Vagina (tissue), 2 donors: ENCODE data around the gene RAPGEFL1. TPM values are rescaled to one million over a fixed set of nuclear protein-coding genes. Genes with fewer than 3 reads are reported as not detected.
"Not testable (repeated sequence)": the region's sequence is repeated elsewhere in the genome, so short reads cannot be mapped to it uniquely, and the experiment has no call there.

Source experiments
- DNase-seq, 2 donors: peaks; one replicate each; pipeline ENCODE4 v3.0.0-alpha.2; 2017; ENCODE audit errors: extremely low spot score in 2 of 2
- H3K27ac ChIP-seq: fragments of 200-600 bp; sonication (generic); one replicate; pipeline ENCODE4 v1.5.1; 2019
- H3K27me3 ChIP-seq: fragments of 200-600 bp; sonication (generic); one replicate; pipeline ENCODE4 v1.5.1; 2019
- H3K36me3 ChIP-seq, 2 donors: fragments of 200-600 bp; sonication (generic); one replicate each; pipeline ENCODE4 v1.5.1; 2017 to 2019
- H3K4me1 ChIP-seq: fragments of 200-600 bp; sonication (generic); one replicate; pipeline ENCODE4 v1.5.1; 2019
- H3K4me3 ChIP-seq, 2 donors: fragments of 200-600 bp; sonication (generic); 1 replicate in 1 of 2; 2 replicates in 1 of 2; pipeline ENCODE4 v1.5.1; 2016 to 2019
- H3K9me3 ChIP-seq: fragments of 200-600 bp; sonication (generic); one replicate; pipeline ENCODE4 v1.5.1; 2019
- POLR2A ChIP-seq, 2 donors: fragments of 450-650 bp; IDR thresholded peaks; one replicate each; pipeline ENCODE4 v1.6.1; 2017; ENCODE audit warnings: antibody characterized with exemption in 2 of 2, mild to moderate bottlenecking in 2 of 2, moderate library complexity in 2 of 2
- POLR2AphosphoS5 ChIP-seq, 2 donors: sonication (generic); formaldehyde crosslinking; IDR thresholded peaks; one replicate each; pipeline ENCODE4 v1.9.0; 2017; ENCODE audit warnings: antibody characterized with exemption in 2 of 2, mild to moderate bottlenecking in 2 of 2, low read depth in 1 of 2; ENCODE audit not compliant: insufficient read depth in 1 of 2
- intact Hi-C: fragments of 100-400 bp; cut with DNase I; formaldehyde crosslinking; loops from one replicate; pipeline ENCODE4 v1.15.1; 2023
- total RNA-seq: library from RNA; depleted of rRNA; stranded (reverse); fragments of >200 nt; gene quantifications from one replicate; pipeline ENCODE4 v1.2.3, GENCODE V29; 2016
- TF ChIP-seq, protein P1 (sequence below), 3 experiments: fragments of 450-650 bp in 2 of 3; fragments of 200-600 bp in 1 of 3; sonication (generic) in 1 of 3; IDR thresholded peaks; one replicate each; pipeline ENCODE4 v1.5.1; 2017 to 2019; ENCODE audit warnings: antibody characterized with exemption in 3 of 3, mild to moderate bottlenecking in 2 of 3, moderate library complexity in 2 of 3

RAPGEFL1 gene
- total RNA-seq, 1 donor from 2014 or later = 144 TPM

DNA sequence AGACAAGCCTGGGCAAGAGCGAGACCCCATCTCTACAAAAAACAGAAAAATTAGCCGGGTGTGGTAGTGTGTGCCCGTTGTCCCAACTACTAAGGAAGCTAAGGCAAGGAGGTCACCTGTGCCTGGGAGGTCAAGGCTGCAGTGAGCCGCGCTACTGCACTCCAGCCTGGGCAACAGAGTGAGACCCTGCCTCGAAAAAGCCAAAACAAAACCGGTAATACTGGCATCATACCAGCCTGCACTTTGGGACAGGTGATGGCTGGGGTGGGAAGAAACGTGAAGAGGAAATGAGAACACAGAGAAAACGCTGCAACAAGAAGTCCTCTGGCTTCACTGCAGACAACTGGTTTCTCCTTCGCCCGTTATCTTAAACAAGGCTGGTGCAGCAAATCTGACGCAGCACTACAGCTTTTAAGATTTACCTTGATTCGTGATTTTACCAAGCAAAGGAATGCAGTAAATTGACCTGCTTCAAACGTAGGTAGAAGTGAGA is 37.7 kb upstream of the RAPGEFL1 start:
- TF ChIP-seq POLR2AphosphoS5 (IDR thresholded peaks at IDR 0.05; ENCODE audit: insufficient read depth in 1 of 2, low read depth in 1 of 2) = no peak
- TF ChIP-seq, protein P1, sequence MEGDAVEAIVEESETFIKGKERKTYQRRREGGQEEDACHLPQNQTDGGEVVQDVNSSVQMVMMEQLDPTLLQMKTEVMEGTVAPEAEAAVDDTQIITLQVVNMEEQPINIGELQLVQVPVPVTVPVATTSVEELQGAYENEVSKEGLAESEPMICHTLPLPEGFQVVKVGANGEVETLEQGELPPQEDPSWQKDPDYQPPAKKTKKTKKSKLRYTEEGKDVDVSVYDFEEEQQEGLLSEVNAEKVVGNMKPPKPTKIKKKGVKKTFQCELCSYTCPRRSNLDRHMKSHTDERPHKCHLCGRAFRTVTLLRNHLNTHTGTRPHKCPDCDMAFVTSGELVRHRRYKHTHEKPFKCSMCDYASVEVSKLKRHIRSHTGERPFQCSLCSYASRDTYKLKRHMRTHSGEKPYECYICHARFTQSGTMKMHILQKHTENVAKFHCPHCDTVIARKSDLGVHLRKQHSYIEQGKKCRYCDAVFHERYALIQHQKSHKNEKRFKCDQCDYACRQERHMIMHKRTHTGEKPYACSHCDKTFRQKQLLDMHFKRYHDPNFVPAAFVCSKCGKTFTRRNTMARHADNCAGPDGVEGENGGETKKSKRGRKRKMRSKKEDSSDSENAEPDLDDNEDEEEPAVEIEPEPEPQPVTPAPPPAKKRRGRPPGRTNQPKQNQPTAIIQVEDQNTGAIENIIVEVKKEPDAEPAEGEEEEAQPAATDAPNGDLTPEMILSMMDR (IDR thresholded peaks at IDR 0.05) = no peak
- no peak for TF ChIP-seq POLR2A (IDR thresholded peaks at IDR 0.05)
- intact Hi-C loops = no loop called here
- H3K27me3 ChIP-seq = no peaks in the 10 kb centered on the region
- H3K27ac ChIP-seq = peak overlapping the region; percentile 97
- H3K36me3 ChIP-seq = peaks cover 0 to 40% of the 10 kb centered on the region in 2 donors
- no peak for DNase-seq
- H3K4me3 ChIP-seq = peak overlapping the region; percentile 61 to 75
- H3K9me3 ChIP-seq = no peaks in the 10 kb centered on the region
- H3K4me1 ChIP-seq = peaks cover 33% of the 10 kb centered on the region

DNA sequence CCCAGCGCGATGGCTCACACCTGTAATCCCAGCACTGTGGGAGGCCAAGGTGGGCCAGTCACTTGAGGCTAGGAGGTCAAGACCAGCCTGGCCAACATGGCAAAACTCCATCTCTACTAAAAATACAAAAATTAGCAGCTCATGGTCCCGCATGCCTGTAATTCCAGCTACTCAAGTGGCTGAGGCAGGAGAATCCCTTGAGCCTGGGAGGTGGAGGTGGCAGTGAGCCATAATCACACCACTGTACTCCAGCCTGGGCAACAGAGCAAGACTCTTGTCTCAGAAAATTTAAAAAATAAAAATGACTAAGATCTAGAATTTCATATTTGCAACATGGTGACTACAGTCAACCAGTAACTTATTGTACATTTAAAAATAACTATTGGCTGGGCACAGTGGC is 34.1 kb upstream of the RAPGEFL1 start:
- intact Hi-C loops, H3K9me3 ChIP-seq, H3K27ac ChIP-seq, DNase-seq, H3K4me3 ChIP-seq, H3K27me3 ChIP-seq: not testable (repeated sequence)
- H3K4me1 ChIP-seq = peaks cover 48% of the 10 kb centered on the region
- H3K36me3 ChIP-seq = peaks cover 0 to 25% of the 10 kb centered on the region in 2 donors

DNA sequence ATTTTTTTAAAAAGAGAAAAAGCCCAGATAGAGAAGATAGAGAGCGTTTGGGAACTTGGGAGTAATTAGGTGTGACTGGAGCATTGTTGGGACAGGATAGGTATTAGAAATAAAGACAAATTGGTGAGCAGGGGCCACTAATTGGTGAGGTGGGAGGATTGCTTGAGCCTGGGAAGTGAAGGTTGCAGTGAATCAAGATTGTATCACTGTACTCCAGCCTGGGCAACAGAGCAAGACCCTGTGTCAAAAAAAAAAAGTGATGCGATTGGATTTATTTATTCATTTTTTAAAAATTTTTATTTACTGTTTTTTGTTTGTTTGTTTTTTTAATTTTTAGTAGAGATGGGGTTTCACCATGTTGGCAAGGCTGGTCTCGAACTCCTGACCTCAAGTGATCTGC is 31.8 kb upstream of the RAPGEFL1 start:
- Histone ChIP-seq H3K4me1 (peaks cover 44% of the 10 kb centered on the region), H3K36me3 (peaks cover 0 to 39% of the 10 kb centered on the region in 2 donors)

DNA sequence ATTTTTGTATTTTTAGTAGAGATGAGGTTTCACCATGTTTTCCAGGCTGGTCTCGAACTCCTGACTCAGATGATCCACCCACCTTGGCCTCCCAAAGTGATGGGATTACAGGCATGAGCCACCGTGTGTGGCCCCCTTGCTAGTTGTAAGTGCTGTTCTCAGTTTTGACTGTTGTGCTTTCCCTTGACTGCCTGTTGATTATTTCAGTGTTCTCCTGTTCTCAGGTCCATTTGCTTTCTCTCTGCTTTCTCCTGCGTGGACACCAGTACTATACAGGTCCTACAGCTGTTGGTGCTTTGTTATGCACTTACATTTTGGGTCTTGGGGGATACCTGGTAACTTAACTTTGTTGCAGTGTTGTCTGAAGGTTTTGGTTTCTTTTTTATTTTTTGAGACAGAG is 28.7 kb upstream of the RAPGEFL1 start:
- peaks cover 21% of the 10 kb centered on the region for H3K4me1 ChIP-seq

More for the DNA sequence above, 31.8 kb upstream of the RAPGEFL1 start:
- TF ChIP-seq POLR2A (IDR thresholded peaks at IDR 0.05) = no peak
- TF ChIP-seq, protein P1 (IDR thresholded peaks at IDR 0.05) = no peak
- TF ChIP-seq POLR2AphosphoS5 (IDR thresholded peaks at IDR 0.05; ENCODE audit: insufficient read depth in 1 of 2, low read depth in 1 of 2) = no peak
- no peak overlapping the region for H3K27ac ChIP-seq
- DNase-seq = no peak
- intact Hi-C loops = no loop called here
- no peaks in the 10 kb centered on the region for H3K9me3 ChIP-seq
- H3K4me3 ChIP-seq = no peak overlapping the region
- no peaks in the 10 kb centered on the region for H3K27me3 ChIP-seq

DNA sequence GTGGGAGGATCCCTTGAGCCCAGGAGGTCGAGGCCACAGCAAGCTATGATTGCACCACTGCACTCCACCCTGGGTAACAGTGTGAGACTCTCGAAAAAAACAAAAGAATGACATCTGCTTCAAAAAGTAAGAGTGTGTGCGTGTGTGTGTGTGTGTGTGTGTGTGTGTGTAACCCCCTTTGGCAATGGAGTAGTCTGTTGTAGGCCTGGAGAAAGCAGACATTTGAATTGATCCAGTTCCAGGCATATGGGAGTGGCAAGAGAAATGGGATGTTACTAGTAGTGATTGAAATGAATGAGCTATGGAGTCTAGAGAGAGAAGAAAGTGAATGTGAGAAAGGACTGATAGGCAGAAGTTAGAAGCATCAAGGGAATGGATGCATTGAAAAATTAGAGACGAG is 27.0 kb upstream of the RAPGEFL1 start:
- Histone ChIP-seq H3K27ac (no peak overlapping the region), H3K36me3 (peaks cover 0 to 41% of the 10 kb centered on the region in 2 donors), H3K4me1 (peaks cover 21% of the 10 kb centered on the region), H3K4me3 (no peak overlapping the region), H3K27me3 (no peaks in the 10 kb centered on the region), H3K9me3 (no peaks in the 10 kb centered on the region)
- intact Hi-C loops = no loop called here
- DNase-seq = no peak
- no peak for TF ChIP-seq POLR2A (IDR thresholded peaks at IDR 0.05)
- TF ChIP-seq, protein P1 (IDR thresholded peaks at IDR 0.05) = no peak
- no peak for TF ChIP-seq POLR2AphosphoS5 (IDR thresholded peaks at IDR 0.05; ENCODE audit: insufficient read depth in 1 of 2, low read depth in 1 of 2)

More for the DNA sequence above, 28.7 kb upstream of the RAPGEFL1 start:
- H3K27me3 ChIP-seq = no peaks in the 10 kb centered on the region
- intact Hi-C loops = no loop called here
- peaks cover 0 to 32% of the 10 kb centered on the region in 2 donors for H3K36me3 ChIP-seq
- no peaks in the 10 kb centered on the region for H3K9me3 ChIP-seq
- no peak overlapping the region for H3K4me3 ChIP-seq
- TF ChIP-seq POLR2AphosphoS5 (IDR thresholded peaks at IDR 0.05; ENCODE audit: insufficient read depth in 1 of 2, low read depth in 1 of 2) (no peak), POLR2A (IDR thresholded peaks at IDR 0.05) (no peak)
- TF ChIP-seq, protein P1 (IDR thresholded peaks at IDR 0.05) = no peak
- H3K27ac ChIP-seq = no peak overlapping the region
- no peak for DNase-seq
